ACC112 (cell line): Measurements from ENCODE around the gene ZFR.
"Not testable (repeated sequence)": the region's sequence is repeated elsewhere in the genome, so short reads cannot be mapped to it uniquely, and the experiment has no call there.

Experiments
- H2AFZ ChIP-seq: fragments of 200-600 bp; sonication (generic); one replicate; pipeline ENCODE4 v1.6.0; 2017; ENCODE audit warnings: antibody characterized with exemption, low read length; ENCODE audit not compliant: unreplicated experiment
- H3K27ac ChIP-seq: fragments of 200-600 bp; sonication (generic); 2 replicates; pipeline ENCODE4 v1.5.1; 2014; ENCODE audit warnings: low read depth, mild to moderate bottlenecking, antibody characterized with exemption, low read length, moderate library complexity
- H3K27me3 ChIP-seq: fragments of 200-600 bp; sonication (generic); 2 replicates; pipeline ENCODE4 v1.6.1; 2014; ENCODE audit warnings: mild to moderate bottlenecking, antibody characterized with exemption, low read length, moderate library complexity, mixed read lengths; ENCODE audit not compliant: insufficient read depth
- H3K36me3 ChIP-seq: fragments of 200-600 bp; sonication (generic); 2 replicates; pipeline ENCODE4 v1.6.1; 2016; ENCODE audit warnings: mild to moderate bottlenecking, antibody characterized with exemption, low read length, moderate library complexity, mixed read lengths; ENCODE audit not compliant: insufficient read depth
- H3K4me1 ChIP-seq: fragments of 200-600 bp; sonication (generic); one replicate; pipeline ENCODE4 v1.6.1; 2016; ENCODE audit warnings: low read length, mixed read lengths; ENCODE audit not compliant: insufficient read depth, unreplicated experiment, control insufficient read depth
- H3K4me3 ChIP-seq: fragments of 200-600 bp; sonication (generic); 2 replicates; pipeline ENCODE4 v1.5.1; 2014; ENCODE audit warnings: mild to moderate bottlenecking, low read depth, low read length
- H3K79me2 ChIP-seq: fragments of 200-600 bp; sonication (generic); one replicate; pipeline ENCODE4 v1.6.0; 2016; ENCODE audit warnings: low read length; ENCODE audit not compliant: control insufficient read depth, unreplicated experiment, insufficient read depth

Gene ZFR

DNA sequence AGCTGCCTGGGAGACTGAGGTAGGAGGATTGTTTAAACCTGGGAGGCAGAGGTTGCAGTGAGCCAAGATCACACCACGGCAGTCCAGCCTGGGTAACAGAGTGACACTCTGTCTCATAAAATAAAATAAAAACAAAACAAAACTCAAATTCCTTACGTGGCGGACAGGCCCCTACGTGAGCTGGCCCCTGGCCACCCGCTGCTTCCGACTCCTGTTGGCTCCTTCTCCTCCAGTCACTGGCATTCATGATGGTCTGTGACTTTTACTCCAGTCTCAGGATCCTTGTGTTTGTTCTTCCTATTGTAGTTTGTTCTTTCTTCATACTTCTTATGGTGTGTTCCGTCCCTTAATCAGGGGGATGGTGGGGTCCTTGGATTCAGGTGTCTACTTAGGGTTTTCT, 28.5 kb upstream of the ZFR start:
- no peaks in the 10 kb centered on the region for H3K4me1 ChIP-seq
- no peaks in the 10 kb centered on the region for H3K36me3 ChIP-seq
- no peaks in the 10 kb centered on the region for H3K79me2 ChIP-seq
- no peak overlapping the region for H3K27ac ChIP-seq
- no peak overlapping the region for H3K4me3 ChIP-seq
- H2AFZ ChIP-seq = no peak overlapping the region
- H3K27me3 ChIP-seq = no peaks in the 10 kb centered on the region

DNA sequence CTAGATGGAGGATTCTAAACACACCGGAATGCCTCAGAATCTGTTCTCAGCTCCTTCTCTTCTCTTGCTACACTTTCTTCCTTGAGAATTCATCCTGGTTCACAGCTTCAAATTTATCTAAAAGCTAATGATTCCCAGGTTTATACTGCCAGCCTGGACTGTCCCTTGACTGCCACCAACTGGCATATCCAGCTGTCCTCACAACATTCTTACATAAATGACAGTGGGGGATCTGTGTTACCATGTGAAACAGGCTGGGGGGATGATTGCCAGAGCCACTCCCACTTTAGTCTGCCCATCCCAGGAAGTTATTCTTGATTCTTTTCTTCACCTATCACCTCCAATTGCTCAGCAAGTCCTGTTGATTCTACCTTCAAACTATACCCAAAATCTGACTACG, 27.2 kb upstream of the ZFR start:
- H3K79me2 ChIP-seq = no peaks in the 10 kb centered on the region
- no peaks in the 10 kb centered on the region for H3K4me1 ChIP-seq
- H3K4me3 ChIP-seq = no peak overlapping the region
- no peak overlapping the region for H2AFZ ChIP-seq
- no peaks in the 10 kb centered on the region for H3K27me3 ChIP-seq
- H3K27ac ChIP-seq = no peak overlapping the region
- H3K36me3 ChIP-seq = no peaks in the 10 kb centered on the region

DNA sequence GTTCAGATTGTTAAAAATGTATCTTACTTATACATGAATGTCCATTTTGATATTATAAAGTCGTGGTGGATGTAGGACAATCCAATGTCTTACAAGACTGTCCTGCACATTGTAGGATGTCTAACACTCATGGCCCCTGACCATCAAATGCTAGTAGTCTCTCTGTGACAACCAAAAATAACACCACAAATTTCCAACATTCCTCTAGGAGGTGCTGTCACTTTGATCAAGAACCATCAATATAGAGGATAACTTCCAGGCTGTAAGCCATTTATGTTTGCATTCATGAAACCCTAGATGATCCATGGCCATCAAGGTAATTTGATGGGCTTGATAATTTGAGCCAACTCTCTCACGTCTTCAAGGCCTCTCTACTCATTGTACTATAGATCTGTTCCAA, 20.5 kb upstream of the ZFR start:
- no peak overlapping the region for H2AFZ ChIP-seq
- no peak overlapping the region for H3K4me3 ChIP-seq
- H3K36me3 ChIP-seq = no peaks in the 10 kb centered on the region
- no peaks in the 10 kb centered on the region for H3K4me1 ChIP-seq
- no peaks in the 10 kb centered on the region for H3K27me3 ChIP-seq
- no peak overlapping the region for H3K27ac ChIP-seq
- H3K79me2 ChIP-seq = no peaks in the 10 kb centered on the region

DNA sequence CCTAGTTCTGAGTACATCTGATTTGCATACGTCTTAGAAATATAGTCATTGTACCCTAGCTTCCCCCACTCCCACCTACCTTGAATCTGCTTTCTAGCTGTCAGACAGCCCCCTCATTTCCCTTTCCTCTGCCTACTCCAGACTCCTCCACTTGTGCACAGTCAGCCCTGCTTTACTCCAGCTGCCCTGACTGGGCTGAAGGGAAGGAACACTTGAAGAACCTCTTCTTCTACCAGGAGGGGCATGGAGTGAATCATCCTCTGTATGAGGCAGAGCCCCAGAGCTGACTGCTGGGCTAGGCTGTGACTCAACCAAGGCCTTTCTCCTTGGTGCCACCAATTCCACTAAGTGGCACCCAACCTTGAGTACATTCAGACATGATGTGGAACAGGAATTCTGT, 18.1 kb upstream of the ZFR start:
- H3K4me3 ChIP-seq = no peak overlapping the region

DNA sequence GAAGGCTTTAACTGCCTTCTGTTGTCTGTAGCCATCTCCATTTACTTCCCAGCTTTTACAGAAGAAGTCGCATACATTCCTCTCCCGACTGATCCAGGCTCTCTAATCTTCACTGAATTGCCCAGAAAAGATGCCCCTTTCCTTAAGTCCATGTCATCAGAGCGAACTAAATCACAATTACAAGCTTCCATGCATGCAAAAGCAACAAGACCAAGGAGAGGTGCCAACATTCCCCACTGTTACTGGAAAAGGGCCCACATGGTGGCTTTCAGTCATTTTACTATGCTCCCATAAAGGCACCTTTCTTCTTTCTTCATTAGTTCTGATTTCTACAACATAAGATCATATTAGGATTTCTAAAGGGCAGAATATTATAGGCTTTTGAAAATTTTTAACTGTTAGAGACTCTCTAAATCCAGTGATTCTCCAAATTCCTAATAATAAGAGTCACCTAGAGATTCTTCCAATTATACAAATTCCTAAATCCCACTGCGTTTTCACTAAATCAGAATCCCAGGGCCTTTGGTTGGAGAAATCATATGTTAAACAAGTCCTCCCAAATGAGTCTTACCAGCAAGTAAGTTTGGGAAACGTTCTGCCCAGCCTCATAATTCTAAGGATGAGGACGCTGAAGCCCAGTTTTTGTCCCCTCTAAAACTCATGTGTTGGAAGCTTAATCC, 17.0 kb upstream of the ZFR start:
- H3K79me2 ChIP-seq = no peaks in the 10 kb centered on the region

More for the DNA sequence above, 18.1 kb upstream of the ZFR start:
- H3K27ac ChIP-seq = no peak overlapping the region
- no peak overlapping the region for H2AFZ ChIP-seq
- H3K4me1 ChIP-seq = no peaks in the 10 kb centered on the region
- H3K27me3 ChIP-seq = 0 out of 2 replicates have a peak, but pooled peaks cover 7% of the 10 kb centered on the region
- no peaks in the 10 kb centered on the region for H3K79me2 ChIP-seq
- no peaks in the 10 kb centered on the region for H3K36me3 ChIP-seq

DNA sequence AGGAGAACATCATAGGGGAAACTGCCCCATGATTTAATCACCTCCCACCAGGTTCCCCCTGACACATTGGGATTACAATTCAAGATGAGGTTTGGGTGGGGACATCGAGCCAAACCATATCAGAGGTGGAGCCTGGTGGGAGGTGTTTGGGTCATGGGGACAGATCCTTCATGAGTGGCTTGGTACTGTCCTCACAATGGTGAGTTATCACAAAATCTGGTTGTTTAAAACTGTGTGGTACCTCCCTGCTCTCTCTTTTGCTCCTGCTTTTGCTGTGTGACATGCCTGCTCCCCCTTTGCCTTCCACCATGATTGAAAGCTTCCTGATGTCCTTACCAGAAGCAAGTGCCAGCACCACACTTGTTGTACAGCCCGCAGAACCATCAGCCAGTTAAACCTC, 16.2 kb upstream of the ZFR start:
- Histone ChIP-seq H3K4me3 (no peak overlapping the region), H3K27me3 (peaks cover 18% of the 10 kb centered on the region; the same call in 1 of the 2 replicates), H3K27ac (no peak overlapping the region), H2AFZ (no peak overlapping the region), H3K4me1 (no peaks in the 10 kb centered on the region), H3K79me2 (no peaks in the 10 kb centered on the region), H3K36me3 (no peaks in the 10 kb centered on the region)

More for the DNA sequence above, 17.0 kb upstream of the ZFR start:
- Histone ChIP-seq H3K36me3 (no peaks in the 10 kb centered on the region), H3K4me3 (no peak overlapping the region), H3K4me1 (no peaks in the 10 kb centered on the region), H2AFZ (no peak overlapping the region), H3K27ac (no peak overlapping the region), H3K27me3 (peaks cover 16% of the 10 kb centered on the region; the same call in 1 of the 2 replicates)

DNA sequence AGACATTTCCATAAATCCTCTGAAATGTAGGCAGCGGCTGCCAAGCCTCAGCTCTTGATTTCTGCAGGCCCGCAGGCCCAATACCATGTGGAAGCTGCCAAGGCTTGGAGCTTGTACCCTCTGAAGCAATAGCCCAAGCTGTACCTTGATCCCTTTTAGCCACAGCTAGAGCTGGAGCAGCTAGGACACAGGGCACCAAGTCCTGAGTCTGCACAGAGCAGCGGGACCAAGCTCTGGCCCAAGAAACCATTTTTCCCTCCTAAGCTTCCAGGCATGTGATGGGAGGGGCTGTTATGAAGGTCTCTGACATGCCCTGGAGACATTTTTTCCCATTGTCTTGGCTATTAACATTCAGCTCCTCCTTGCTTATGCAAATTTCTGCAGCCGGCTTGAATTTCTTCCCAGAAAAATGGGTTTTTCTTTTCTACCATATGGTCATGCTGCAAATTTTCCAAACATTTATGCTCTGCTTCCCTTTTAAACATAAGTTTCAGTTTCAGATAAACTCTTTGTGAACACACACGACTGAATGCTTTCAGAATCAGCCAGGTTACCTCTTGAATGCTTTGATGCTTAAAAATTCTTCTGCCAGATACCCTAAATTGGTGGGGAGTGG, 14.4 kb upstream of the ZFR start:
- no peaks in the 10 kb centered on the region for H3K36me3 ChIP-seq
- no peak overlapping the region for H3K27ac ChIP-seq
- peaks cover 32% of the 10 kb centered on the region for H3K27me3 ChIP-seq
- no peaks in the 10 kb centered on the region for H3K4me1 ChIP-seq
- H3K4me3 ChIP-seq = no peak overlapping the region
- H3K79me2 ChIP-seq = no peaks in the 10 kb centered on the region
- no peak overlapping the region for H2AFZ ChIP-seq

DNA sequence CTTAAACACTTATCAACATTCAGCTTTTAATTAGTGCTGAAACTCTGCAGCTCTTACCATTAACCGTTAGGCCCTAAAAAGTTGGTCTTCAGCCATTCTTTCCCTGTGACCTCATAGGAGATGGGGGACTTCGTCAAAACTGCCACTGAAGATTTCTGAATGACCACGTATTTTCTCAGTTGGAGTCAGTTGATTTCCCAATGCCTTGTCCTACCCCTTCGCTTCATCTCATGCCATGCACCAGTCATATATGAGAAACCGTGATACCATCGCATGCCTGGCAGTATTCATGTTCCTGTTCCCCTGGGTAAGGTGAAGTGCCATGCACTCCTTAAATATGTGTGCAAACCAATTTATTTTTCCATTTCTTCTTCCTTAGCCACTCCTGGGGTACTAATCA, 10.8 kb upstream of the ZFR start:
- Histone ChIP-seq H3K4me1 (no peaks in the 10 kb centered on the region), H3K4me3 (no peak overlapping the region), H3K27ac (no peak overlapping the region), H3K27me3 (peaks cover 34% of the 10 kb centered on the region), H3K36me3 (no peaks in the 10 kb centered on the region), H3K79me2 (no peaks in the 10 kb centered on the region), H2AFZ (no peak overlapping the region)

DNA sequence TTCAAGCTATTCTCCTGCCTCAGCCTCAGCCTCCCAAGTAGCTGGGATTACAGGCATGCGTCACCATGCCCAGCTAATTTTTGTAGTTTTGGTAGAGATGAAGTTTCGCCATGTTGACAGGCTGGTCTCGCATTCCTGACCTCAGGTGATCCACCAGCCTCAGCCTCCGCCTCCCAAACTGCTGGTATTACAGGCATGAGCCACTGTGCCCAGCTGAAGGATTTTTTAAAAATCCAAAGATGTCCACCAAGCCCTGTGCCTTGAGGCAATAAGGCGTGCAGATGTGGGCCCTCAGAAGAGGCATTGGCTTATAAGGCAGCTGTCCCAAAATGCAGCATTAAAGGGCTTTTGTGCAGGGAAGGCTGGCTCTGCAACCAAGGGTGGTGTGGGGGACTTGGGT, 10.3 kb upstream of the ZFR start:
- Histone ChIP-seq H3K36me3 (no peaks in the 10 kb centered on the region), H3K79me2 (no peaks in the 10 kb centered on the region), H3K27me3 (peaks cover 34% of the 10 kb centered on the region), H3K4me3 (no peak overlapping the region), H2AFZ (no peak overlapping the region), H3K27ac (no peak overlapping the region), H3K4me1 (no peaks in the 10 kb centered on the region)

DNA sequence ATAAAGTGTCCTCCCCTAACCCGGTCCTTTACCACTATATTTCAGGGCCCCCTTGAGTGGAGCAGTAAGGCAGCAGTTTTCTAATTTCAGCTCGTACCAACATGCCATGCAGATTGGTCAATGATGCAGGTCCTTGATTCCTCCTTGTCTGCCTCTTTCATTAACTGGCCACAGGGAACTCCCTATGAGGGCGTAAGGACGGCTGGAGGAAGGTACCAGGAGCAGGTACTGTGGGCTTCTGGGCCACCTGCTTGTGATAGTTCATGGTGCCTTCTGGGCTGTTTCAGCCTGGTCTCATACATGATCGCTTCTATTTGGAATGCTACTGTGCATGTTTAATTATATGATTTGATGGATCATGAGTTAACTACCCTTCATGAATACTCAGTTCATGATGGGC, 9.4 kb upstream of the ZFR start:
- H3K36me3 ChIP-seq = no peaks in the 10 kb centered on the region
- H3K27me3 ChIP-seq = peaks cover 34% of the 10 kb centered on the region
- H3K27ac ChIP-seq = no peak overlapping the region
- no peaks in the 10 kb centered on the region for H3K79me2 ChIP-seq
- H3K4me3 ChIP-seq = no peak overlapping the region
- H2AFZ ChIP-seq = no peak overlapping the region
- no peaks in the 10 kb centered on the region for H3K4me1 ChIP-seq

DNA sequence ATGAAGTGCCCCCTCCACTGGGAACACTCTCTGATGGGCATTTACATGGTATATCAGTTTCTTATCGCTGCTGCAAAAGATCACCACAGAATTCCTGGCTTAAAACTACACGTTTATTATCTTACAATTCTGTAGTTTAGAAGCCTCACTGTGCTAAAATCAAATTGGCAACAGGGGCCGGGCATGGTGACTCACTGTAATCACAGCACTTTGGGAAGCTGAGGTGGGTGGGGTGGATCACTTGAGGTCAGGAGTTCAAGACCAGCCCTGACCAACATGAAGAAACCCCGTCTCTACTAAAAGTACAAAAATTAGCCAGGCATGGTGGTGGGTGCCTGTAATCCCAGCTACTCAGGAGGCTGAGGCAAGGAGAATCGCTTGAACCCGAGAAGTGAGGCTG, 7.8 kb upstream of the ZFR start:
- H3K4me3 ChIP-seq, H3K79me2 ChIP-seq, H2AFZ ChIP-seq, H3K36me3 ChIP-seq, H3K27ac ChIP-seq, H3K4me1 ChIP-seq: not testable (repeated sequence)
- H3K27me3 ChIP-seq = peaks cover 24% of the 10 kb centered on the region
